ENCODE data around the gene IKZF1.

The IKZF1 gene

GRCh38 chr7:50309721-50310120, 5.2 kb downstream of the IKZF1 start:
- no peak for DNase-seq

GRCh38 chr7:50310361-50310760, 5.8 kb downstream of the IKZF1 start:
- DNase-seq: no peak

DNA sequence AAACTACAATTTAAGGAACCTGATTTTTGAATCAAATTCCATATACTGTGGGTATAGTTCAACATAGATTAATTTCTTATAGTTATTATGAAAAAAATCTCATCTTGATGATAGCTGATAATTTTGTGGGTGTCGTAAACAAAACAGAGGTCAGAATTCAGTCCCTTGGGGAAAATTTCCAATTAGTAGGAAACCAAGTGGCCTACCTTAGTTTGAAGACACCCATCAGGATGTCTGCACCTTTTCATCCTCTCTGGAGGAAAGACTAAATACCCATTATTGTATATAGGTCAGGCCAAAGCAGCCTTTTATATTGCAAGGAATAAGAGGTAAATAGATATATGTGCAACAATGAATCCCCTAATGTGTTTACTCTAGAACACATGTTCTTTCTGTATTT, 6.4 kb downstream of the IKZF1 start:
- DNase-seq: no peak

DNA sequence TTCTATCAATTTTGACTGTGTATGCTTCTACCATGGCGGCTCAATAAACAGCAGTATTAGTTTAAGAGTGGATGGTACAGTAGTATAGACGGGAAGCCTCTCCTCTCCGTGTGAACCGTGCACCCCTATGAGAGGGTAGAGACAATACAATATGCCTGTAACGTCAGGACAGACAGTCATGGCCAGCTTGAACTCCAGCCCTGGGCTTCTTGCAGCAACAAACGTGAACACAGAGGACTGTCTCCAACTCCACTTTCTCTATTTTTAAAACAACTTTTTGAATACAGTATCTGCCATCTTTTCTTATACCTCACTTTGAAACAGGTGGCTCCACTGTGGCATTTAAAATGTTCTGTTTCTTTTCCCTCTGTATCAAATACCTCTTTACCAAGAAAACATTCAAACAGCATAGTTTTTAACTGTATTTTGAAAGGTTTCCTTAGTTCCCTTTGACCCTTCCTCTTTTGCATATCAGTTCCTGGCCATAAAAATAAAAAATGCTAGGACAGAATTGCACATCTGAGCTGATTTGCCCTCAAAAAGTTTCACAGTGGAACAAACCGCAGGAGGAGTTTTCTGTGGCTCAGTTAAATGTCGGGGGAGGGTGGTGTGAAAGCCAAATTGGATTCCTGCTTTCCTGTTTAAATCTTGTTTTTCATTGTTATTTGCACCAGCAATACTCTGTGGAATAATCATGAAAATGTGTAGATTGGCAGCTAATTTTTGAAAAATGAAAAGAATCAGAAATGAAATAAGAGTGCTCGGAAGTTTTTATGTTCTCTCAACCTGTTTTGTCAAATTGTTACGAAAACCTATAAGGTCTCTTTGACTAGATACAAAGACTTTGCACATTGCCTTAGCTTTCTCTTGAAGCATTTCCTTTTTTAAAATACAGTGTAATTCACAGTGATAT, 8.0 kb downstream of the IKZF1 start:
- no peak for DNase-seq

DNA sequence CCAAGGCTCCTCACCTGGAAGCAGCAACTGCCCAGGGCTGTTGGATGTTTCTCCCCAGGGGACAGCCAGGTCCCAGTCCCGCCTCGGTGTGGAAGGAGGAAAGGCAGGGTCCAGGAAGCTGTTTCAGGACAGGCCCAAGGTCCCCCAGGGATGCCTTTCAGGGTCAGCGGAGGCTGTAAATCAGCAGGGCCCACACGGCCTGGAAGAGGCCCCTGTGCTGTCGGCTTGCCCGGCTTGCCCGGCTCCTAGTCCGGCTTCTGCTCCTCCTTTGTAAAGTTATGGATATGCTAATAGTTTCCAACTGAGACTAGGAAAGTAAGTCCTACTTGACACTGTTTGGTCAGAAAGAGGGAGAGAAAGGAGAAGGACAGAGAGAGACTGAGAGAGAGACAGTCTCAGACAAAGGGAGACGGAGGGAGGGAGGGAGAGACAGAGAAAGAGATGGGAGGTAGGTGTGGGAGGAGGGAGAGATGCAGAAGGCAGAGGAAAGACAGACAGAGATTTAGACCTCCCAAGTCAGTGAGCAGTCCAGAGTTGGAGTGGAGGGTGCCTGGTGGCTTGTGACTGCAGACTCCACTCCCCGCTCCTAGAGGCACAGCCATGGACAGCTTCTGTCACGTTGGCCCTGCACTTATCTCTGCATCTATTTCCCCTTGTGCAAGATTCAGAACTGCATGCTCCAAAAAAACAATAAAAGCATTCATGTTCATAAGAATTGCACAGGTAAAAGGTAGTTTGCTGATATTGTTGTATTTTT, 10.5 kb downstream of the IKZF1 start:
- DNase-seq: no peak

DNA sequence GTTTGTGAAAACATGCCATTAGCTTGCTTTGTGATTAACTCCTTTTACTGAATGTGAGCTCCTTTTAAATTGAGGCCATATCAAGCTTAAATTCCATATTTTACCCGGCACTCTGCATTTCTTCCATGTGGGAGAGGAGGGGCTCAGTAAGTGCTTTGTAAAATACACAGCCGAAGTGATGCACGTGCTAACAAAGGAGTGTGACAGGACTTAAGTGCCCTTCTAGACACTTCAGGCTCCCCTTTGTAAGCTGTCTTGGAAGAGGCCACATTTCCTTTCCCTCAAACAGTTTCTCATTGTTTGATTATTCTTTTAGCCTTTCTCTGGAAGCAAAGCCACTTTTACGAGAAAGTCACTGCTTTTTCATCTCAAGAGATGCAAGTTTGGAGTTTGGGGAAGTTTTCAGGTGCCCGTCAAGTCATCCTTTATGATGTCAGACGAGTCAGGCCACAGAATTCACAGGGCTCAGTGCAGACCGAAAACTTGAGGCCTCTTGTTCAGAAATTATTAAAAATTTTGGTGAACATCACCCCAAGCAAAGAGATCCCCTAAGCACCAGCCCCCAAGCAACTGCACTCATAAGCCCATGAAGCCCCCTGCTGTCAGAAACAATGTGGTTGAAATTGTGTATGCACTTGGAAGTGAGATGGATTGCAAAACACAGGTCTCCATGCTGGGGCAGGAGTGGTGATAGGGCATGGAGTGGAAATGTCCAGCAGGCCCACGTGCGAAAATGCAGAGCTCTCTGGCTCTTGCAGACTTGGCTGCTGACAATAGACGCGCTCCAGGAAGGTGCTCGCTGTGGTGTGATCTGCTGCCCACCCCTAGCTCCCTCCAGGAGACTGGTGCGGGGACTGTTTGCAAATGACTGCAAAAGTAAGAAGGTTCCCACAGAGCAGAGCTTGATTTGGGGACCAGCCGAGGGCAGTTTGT, 11.5 kb downstream of the IKZF1 start:
- DNase-seq: no peak

DNA sequence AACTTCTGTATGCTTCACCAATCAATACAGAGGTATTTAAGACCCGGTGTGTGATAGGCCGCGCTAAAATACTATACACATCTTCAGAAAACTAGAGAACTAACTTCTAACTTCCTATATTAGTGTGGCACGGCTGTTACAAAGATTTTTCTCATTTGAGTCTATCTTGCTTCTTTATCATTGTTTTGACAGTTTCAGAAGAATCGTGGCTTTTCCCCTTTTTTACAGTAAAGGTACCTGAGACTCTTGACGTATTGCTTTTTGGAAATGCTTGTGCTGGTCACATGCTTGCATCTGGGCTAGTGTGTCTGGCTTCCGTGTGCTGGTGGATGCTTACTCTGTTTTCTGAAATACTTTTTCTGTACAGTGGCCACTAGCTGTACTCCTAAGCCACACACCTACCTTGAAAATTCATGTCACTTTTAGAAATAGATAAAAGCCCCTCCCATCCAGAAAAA, 12.7 kb downstream of the IKZF1 start:
- DNase-seq: no peak

DNA sequence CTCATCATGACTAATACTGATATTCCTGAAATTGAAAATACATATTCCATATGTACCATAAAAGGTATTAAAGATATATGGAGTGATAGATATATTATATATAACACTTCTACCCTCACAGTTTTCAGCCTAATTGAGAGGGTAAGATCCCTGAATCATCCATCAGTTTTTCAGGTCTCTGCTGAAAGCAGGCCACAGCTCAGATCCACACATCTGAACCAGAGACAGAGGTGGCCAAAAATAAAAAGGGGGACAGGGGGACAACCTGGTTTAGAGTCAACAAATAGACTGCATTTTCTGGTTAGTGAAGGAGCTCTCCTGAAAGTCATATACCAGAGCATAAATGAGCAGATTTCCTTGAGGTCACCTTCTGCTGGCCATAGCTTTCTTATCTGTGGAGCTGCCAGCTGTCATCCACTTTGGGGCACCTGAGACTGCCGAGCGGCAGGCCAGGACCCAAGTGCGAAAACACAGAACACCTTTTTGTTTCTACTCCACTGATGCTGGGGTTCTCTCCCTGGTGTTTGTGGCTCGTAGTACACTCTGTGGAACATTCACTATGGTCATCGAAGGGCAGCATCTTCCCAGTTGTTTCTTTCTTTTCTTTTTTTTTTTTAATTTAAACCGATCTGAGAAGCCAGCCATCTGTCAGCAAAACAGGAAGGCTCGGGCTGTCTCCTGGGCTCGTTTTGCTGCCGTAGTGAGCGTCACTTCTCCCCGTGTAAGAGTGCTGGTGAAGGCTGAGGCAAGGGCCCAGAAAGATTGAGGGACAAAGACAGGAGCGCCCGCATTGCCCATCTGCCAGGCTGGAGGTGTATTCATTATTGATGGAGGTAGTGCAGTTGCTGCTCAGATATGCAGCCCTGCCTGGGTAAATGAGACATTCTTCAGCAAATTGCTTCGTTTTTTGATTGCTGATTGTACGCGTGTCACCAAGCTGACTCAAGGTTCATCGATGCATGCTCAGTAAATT, 13.5 kb downstream of the IKZF1 start:
- DNase-seq: no peak

- DNase-seq: no peak
These were observed 17.1 kb downstream of the IKZF1 start for GRCh38 chr7:50321487-50322067.

DNA sequence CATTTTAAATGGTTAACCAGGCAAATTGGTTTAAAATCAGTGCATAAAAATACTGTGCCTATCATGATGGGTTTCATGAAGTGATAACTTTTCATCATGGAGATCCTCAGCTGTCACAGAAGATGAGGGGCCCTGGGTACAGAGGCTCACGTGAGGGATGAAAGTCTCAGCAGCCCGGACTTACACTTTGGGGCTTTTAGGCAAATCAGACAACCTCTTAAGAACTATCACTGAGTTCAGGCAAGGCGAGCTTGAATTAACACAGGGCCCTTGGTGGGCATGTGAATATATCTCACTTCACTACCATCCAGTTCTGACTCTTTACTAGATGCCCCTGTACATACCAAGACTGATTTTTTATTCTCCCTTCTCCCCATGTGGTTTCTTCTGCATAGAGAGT, 19.6 kb downstream of the IKZF1 start:
- no peak for DNase-seq

- DNase-seq: no peak
These were observed 22.9 kb downstream of the IKZF1 start for GRCh38 chr7:50327443-50327842.

DNA sequence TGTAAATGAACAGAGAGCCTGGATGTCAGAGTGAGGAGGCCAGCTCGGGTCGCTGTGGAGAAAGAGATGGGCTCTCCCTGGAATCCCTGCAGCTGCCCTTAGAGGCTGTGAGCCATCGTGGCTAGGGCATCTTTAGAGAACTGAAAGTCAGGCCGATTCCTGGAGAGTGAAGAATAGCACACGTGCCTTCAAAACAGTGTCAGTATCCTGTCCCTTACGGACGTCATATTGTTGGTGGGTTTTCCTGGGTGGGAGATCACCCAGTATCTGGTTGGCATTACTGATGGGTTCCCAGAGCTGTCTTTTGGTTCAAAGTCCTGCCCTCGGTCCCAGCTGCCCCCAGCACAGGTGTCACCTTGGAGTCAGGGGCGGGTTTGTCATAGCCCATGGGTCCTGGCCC, 25.3 kb downstream of the IKZF1 start:
- no peak for DNase-seq

- no peak for DNase-seq
These were observed 25.7 kb downstream of the IKZF1 start for GRCh38 chr7:50330254-50330653.

GRCh38 chr7:50330696-50331095, 26.2 kb downstream of the IKZF1 start:
- DNase-seq: no peak

GRCh38 chr7:50331564-50332208, 27.2 kb downstream of the IKZF1 start:
- DNase-seq: no peak

DNA sequence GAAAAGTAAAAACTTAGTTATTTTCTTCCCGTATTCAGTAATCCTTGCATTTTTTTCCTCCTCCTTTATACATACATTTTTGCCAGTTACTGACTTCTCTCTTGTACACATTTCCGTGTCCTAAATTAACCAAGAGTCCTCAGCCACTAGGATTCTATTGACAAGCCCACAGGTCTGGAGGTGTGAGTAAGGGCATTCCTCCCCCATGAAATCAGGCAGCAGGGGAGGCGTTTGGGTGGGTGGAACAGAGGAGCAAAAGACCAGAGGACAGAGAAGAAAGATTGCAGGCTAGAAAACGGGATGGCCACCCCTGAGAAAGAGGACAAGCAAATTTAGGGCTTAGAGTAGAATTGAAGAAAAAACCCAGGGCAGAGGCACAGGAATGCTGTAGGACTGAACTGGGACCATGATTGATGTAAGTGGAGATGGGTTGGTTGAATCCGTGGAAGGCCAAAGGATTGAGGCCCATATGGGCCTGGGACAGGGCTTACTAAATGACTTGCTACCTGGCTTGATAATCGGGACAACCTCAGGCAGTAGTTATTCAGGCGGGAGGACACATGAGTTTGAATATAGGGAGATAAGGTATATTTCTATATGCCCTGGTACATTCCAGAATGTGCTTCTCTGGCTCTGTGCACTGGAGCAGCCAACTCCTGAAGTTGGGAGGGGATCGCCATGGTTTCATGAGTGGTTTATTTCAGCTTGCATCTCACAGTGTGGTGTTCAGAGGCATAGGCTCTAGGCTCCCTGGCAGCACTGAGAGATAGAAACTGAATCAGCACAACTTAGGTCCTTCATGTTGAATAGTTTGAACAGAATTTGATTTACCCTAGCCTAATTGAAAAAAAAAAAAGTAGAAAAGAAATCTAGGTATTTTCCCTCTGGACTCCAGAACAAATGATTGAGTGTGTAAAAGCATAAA, 28.0 kb downstream of the IKZF1 start:
- no peak for DNase-seq

- DNase-seq: no peak
These were observed 28.7 kb downstream of the IKZF1 start for GRCh38 chr7:50333221-50333651.

DNA sequence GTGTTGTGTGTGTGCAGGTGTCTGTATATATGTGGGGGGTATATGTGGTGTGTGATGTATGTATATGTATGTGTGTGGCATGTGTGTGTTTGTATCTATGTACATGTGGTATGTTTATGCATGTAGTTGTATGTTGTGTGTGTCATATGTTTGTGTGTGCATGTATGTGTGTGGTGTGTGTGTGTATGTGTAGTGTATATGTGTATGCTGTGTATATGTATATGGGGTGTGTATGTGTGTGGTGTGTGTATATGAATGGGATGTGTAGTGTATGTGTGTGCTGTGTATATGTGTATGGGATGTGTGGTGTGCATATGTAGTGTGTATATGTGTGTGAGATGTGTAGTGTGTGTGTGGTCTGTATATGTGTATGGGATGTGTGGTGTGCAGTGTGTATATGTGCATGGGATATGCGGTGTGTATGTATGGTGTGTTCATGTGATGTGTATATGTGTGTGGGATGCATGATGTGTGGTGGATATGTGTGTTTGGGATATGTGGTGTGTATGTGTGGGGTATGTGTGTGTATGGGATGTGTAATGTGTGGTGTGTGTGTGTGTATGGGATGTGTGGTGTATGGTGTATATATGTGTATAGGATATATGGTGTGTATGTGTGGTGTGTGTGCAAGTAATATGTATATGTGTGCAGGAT, 30.0 kb downstream of the IKZF1 start:
- DNase-seq: no peak

DNA sequence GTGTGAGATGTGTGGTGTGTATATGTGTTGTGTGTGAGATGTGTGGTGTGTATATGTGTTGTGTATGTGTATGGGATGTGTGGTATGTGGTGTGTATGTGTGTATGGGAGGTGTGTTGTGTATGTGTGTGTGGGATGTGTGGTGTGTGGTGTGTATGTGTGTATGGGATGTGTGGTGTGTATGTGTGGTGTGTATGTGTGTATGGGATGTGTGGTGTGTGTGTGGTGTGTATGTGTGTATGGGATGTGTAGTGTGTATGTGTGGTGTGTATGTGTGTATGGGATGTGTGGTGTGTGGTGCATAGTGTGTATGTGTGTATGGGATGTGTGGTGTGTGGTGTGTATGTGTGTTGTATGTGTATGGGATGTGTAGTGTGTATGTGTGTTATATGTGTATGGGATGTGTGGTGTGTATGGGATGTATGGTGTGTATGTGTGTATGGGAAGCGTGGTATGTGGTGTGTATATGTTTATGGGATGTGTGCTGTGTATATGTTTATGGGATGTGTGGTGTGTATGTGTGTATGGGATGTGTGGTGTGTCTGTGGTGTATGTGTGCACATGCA, 30.8 kb downstream of the IKZF1 start:
- no peak for DNase-seq
